ENCODE results near the gene MYL5.
"Not testable (repeated sequence)": the region's sequence is repeated elsewhere in the genome, so short reads cannot be mapped to it uniquely, and the experiment has no call there.

Gene MYL5

GRCh38 chr4:632926-633325 is 41.4 kb upstream of the MYL5 start:
- TF ChIP-seq, protein P1, sequence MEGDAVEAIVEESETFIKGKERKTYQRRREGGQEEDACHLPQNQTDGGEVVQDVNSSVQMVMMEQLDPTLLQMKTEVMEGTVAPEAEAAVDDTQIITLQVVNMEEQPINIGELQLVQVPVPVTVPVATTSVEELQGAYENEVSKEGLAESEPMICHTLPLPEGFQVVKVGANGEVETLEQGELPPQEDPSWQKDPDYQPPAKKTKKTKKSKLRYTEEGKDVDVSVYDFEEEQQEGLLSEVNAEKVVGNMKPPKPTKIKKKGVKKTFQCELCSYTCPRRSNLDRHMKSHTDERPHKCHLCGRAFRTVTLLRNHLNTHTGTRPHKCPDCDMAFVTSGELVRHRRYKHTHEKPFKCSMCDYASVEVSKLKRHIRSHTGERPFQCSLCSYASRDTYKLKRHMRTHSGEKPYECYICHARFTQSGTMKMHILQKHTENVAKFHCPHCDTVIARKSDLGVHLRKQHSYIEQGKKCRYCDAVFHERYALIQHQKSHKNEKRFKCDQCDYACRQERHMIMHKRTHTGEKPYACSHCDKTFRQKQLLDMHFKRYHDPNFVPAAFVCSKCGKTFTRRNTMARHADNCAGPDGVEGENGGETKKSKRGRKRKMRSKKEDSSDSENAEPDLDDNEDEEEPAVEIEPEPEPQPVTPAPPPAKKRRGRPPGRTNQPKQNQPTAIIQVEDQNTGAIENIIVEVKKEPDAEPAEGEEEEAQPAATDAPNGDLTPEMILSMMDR (IDR thresholded peaks at IDR 0.05; ENCODE audit: low read depth, low read length): no peak
- no peak for DNase-seq (ENCODE audit: low read depth in 2 of 2)
- H3K4me3 ChIP-seq (replicated peaks in 1 of 2; ENCODE audit: low read depth in 2 of 2, low read length in 2 of 2): no peak overlapping the region

GRCh38 chr4:633406-633805 is 40.9 kb upstream of the MYL5 start:
- TF ChIP-seq, protein P1 (IDR thresholded peaks at IDR 0.05; ENCODE audit: low read depth, low read length): no peak
- DNase-seq (ENCODE audit: low read depth in 2 of 2): no peak
- no peak overlapping the region for H3K4me3 ChIP-seq (replicated peaks in 1 of 2; ENCODE audit: low read depth in 2 of 2, low read length in 2 of 2)

GRCh38 chr4:633976-634598 is 40.3 kb upstream of the MYL5 start:
- H3K4me3 ChIP-seq (replicated peaks in 1 of 2; ENCODE audit: low read depth in 2 of 2, low read length in 2 of 2): no peak overlapping the region
- DNase-seq (ENCODE audit: low read depth in 2 of 2): no peak
- TF ChIP-seq, protein P1 (IDR thresholded peaks at IDR 0.05; ENCODE audit: low read depth, low read length): no peak

DNA sequence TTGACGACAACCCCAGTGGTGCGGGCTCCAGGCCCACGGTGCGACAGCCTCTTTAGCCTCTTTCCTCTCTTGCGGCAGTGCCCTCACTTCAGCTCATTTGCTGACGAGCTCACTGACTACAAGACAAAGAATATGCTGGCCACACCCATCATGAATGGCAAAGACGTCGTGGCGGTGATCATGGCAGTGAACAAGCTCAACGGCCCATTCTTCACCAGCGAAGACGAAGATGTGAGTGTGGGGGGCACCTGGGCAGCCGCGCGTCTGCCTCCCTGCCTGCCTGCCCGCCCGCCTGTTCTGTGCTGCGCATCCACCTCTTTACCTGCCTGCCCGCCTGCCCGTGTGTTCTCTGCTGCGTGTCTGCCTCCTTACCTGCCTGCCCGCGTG is 39.8 kb upstream of the MYL5 start:
- H3K4me3 ChIP-seq (replicated peaks in 1 of 2; ENCODE audit: low read depth in 2 of 2, low read length in 2 of 2): no peak overlapping the region
- no peak for DNase-seq (ENCODE audit: low read depth in 2 of 2)
- TF ChIP-seq, protein P1 (IDR thresholded peaks at IDR 0.05; ENCODE audit: low read depth, low read length): no peak

- not testable (repeated sequence) for DNase-seq (ENCODE audit: low read depth in 2 of 2); H3K4me3 ChIP-seq (replicated peaks in 1 of 2; ENCODE audit: low read depth in 2 of 2, low read length in 2 of 2)
Measured at GRCh38 chr4:635066-635835, 39.1 kb upstream of the MYL5 start.

- TF ChIP-seq, protein P1 (IDR thresholded peaks at IDR 0.05; ENCODE audit: low read depth, low read length): no peak
- no peak overlapping the region for H3K4me3 ChIP-seq (replicated peaks in 1 of 2; ENCODE audit: low read depth in 2 of 2, low read length in 2 of 2)
- no peak for DNase-seq (ENCODE audit: low read depth in 2 of 2)
Measured at GRCh38 chr4:635851-636627, 38.3 kb upstream of the MYL5 start.

GRCh38 chr4:636628-637159 is 37.6 kb upstream of the MYL5 start:
- no peak for DNase-seq (ENCODE audit: low read depth in 2 of 2)
- no peak overlapping the region for H3K4me3 ChIP-seq (replicated peaks in 1 of 2; ENCODE audit: low read depth in 2 of 2, low read length in 2 of 2)
- TF ChIP-seq, protein P1 (IDR thresholded peaks at IDR 0.05; ENCODE audit: low read depth, low read length): no peak
